Measurements from ENCODE around the gene NFX1.

NFX1 gene

DNA sequence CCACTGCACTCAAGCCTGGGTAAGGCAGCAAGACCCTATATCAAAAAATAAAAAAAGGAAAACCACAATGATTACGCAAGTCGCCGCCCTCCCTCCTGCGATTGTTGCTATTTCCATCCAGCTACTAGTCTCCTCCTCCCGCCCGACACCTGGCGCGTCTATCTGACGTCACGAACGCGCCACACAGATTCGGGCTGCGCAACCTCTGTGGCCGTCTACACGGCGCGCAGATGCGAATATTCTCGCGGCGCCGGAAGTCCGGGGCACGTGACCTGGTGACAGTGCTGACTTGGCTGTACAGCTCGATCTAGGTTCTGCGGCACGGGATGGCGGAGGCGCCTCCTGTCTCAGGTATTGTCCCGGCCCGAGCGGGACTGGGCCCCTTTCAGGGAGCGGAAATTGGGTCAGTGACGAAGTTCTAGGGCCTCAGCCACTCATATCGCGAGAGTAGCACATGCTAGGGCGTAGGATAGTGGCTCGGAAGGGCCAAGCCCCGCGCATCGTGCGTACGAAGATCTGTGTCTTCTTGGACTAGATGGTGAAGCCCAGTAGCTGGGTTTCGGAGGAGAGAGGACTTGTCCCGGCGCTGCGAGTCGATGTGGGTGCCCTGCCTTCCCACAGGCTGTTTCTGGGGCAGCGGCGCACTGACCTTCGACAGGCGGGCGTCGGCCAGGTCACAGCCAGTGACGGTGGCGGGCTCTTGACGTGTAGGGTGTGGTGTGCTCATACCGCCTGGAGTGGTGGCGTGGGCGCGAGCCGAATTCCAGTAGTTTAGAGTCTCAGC, at the start of gene NFX1:
Gene NFX1, plus strand, starts transcription at position 270 of the 784 bp plus-strand sequence. Its CDS starts 57 bp downstream, at position 327.
- DNase-seq: peak; percentile 99

DNA sequence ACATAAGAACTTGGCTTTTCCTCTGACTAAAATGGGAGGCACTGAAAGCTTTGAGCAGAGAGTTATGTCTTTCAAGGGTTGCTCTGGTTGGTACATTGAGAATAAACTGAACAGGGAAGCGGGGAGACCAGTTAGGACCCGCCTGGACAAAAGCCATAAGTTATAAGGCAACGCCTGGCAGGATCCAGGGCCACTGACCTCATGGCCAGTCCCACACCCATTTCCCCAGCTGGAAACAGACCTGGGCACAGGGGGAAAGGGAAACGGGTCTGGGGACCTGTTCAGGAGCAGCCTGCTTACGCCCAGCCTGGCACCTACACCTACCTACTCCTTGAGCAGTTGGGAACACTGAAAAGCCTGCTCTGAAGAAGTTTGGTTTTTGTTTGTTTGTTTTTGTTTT, 49.0 kb upstream of the NFX1 start:
- DNase-seq: no peak

- DNase-seq: no peak
Measured at GRCh38 chr9:33242609-33243134, 47.6 kb upstream of the NFX1 start.

DNA sequence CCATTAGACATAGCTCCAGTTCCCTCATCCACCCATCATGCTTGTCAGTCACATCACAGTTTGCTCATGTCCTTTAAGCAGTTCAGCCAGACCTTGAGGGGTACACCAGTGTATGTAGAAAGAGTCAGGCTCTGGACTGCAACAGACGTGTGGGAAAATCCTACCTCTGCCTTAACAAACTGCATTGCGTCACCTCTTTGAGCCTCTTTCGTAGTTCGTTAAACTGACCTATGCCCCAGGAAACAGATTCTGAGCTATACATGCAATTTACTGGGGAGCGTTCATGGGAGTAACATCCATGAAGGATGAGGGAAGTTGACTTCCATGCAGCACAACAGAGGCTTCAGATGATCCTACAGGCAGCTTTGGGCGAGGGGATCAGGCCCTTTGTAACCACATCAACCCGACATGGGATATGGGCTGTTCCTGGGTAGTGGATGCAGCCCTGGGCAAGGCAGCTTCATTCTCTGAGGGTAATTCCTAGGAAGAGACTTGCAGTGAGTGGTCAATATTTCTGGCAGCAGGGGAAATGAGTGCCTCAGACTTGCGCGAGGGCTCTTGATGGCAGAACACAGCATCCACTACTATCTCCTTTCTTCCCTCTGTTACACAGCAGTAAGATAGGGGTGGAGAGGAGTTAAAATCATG, 46.1 kb upstream of the NFX1 start:
- DNase-seq: no peak

DNA sequence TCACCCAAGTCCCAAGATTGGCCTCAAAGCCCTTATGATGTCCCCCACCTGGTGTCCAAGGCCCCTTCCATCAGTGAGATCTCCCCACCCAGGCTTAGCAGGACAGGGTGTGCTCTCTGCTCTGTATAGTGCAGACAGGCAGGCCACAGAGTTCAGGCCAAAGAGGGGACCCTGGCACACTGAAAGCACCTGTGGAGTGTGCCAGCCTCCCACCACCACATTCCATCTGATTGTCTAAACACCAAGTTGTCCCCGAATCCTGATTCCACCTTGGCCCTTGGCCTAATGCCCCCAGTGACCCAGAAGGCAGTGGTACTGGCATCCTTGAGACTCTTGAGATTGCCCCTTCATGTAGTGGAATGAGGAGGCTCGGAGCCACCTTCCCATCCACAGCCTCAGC, 45.0 kb upstream of the NFX1 start:
- no peak for DNase-seq

DNA sequence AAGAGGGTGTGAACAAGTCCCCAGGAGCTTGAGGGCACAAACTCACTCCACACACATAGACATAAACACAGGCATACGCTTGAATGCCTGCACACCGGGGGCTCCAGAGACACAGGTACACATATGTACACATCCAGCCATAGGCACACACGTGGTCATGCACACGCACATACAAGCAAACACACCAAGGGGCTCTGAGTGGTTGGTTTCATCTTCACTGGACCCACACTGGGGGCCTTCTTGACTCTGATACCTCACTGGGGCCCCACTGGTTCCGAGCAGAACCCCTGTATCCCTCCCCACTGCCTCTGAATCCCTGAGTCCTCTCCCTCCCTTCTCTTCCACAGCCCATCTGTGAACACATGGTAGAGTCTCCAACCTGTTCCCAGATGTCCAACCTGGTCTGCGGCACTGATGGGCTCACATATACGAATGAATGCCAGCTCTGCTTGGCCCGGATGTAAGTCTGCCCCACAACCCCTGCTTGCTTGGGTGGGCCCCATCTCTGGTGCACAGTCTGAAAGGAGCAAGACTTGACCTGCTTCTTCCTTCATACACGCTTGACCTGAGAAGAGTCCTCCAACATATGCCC, 44.0 kb upstream of the NFX1 start:
- DNase-seq: no peak

DNA sequence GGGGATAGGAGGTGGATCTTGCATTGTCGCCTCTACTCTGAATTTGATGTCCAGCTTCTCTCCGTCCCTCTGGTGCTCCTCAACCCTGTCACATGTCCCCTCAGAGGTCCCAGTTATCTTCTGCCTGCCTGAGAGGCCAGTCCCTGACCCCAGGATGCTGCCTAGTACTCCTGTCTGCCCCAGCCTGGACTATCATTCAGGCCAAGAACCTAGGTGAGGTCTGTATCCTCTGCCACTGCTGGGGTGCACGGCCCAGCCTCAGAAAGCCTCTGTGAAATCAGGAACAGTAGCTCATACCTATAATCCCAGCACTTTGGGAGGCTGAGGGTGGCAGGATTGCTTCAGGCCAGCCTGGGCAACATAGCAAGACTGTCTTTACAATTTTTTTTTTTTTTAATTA, 41.7 kb upstream of the NFX1 start:
- DNase-seq: no peak

GRCh38 chr9:33249087-33249658, 41.1 kb upstream of the NFX1 start:
- DNase-seq: no peak

GRCh38 chr9:33249983-33250382, 40.3 kb upstream of the NFX1 start:
- no peak for DNase-seq

- no peak for DNase-seq
Measured at GRCh38 chr9:33250458-33250995, 39.8 kb upstream of the NFX1 start.

- DNase-seq: no peak
Measured at GRCh38 chr9:33254211-33254610, 36.1 kb upstream of the NFX1 start.

DNA sequence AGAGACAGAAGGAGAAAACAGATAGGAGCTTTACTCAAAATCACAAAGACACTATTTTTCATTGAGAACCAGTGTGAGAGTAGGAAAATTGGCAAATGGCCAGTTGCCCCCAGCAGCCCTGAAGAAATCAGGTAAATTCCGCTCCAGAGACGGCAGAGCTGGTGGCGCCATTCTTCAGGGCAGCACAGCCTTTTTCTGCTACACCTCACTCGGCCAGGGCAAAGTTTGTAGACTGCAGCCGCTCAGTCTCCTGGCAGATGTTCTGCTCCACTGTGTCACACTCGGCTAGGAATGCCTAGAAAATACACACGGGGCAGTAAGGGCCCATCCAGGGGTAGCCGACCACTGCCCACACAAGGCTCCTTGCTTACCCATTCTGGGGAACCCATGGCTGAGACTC, 35.3 kb upstream of the NFX1 start:
- DNase-seq: no peak

DNA sequence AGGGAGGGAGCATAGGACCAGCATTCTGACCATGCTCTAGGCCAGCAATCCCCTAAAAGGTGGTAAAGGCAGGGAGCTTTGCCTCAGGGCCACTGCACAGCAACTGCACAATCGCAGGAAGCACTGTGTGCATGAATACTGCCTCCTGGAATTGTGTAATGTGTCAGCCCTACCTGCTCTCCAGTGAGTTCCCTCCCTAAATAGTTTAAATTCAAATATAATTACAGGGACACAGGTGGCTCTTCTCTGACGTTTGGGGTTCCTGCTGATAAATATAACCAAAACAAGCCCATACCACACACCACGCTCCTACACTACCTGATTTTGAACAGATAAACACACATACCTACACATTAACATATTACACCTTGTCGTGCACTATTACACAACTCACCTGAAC, 34.8 kb upstream of the NFX1 start:
- DNase-seq: no peak

- DNase-seq: no peak
Measured at GRCh38 chr9:33256236-33256635, 34.1 kb upstream of the NFX1 start.

DNA sequence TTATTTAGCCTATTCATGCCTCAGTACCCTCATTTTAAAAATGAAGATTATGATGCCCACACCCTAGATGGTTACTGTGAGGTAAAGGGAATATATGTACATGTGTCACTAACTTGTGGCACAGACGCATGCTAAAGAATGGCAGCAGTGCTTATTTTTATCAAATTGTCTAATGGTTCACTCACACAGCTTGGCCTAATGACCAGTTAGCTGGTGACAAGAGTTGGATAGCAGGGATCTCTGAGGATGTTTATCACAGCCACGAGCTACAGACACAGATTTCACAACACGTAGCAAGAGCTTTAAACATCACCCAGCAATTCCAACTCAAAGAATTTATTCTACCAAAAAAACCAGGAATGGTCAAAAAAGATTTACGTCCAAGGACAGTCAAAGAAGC, 33.0 kb upstream of the NFX1 start:
- DNase-seq: no peak

GRCh38 chr9:33260372-33260771, 29.9 kb upstream of the NFX1 start:
- peak; percentile 23 for DNase-seq

GRCh38 chr9:33263131-33264002, 26.9 kb upstream of the NFX1 start:
- peak; percentile 54 for DNase-seq

DNA sequence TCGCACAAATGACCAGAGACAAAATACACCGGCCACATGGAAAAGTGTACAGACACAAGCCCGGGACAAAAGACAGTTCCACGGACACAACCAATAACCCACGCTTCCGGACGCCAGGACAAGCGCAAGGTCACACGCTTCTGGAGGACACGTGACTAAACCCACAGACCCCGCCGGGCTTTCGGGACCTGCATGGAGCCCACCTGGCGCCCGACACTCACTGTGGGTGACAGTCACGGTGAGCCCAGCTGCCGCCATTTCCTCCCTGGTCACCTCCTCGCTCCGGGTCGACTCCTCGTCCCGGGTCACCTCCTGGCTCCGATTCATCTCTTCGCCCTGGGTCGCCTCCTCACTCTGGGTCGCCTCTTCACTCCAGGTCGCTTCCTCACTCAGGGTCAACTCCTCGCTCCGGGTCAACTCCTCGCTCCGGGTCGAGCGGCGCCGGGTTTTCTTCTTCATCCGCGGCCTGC, 26.3 kb upstream of the NFX1 start:
- DNase-seq: peak; percentile 71

GRCh38 chr9:33264473-33265177, 25.7 kb upstream of the NFX1 start, which contains the start of the genes BAG1 and CHMP5:
Gene BAG1 (minus strand): TSS chr9:33264708.
Gene CHMP5 (plus strand): TSS chr9:33265049. CDS start chr9:33265079, 30 bp downstream.
- peak; percentile 100 for DNase-seq

DNA sequence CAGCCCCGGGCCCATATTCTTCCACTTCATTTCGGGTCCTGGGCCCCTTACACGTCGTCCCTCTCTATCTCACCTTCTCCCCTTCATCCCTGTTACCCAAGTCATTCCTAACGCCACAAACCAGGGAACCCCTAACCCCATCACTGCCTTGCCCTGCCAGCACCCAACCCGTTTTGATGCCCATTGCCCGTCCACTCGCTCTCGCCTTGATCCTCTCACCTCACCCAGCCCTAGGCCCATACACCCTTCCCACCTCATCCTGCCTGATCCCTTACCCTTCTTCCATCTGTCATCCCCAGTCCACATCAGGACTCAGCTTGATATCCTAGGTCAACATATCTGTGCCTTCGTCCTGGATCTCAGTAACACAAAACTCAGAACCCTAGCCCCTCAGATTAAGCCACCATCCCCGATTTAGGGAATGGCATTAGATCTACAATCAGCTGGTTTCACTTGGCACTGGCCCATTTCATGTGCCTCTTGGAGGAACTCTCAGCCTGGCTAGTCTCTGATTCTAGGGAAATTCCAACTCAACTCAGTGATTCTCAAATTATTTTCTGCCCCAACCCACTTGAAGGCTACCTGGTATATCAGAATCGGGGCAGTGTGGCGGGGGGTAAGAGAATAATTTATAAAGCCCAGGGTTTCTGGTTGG, 25.0 kb upstream of the NFX1 start:
- DNase-seq: no peak

Measured in hematopoietic multipotent progenitor cell treated with erythropoietin and hydrocortisone succinate and interleukin-3 and kit ligand, for 6 days (in vitro differentiated cells).